B cell (primary cell): ENCODE results near the gene TGFBRAP1. TPM values are rescaled to one million over a fixed set of nuclear protein-coding genes. Genes with fewer than 3 reads are reported as not detected.

Experiments
- ATAC-seq: fragments of 200-7000 bp; cut with Tn5 transposase; one replicate; pipeline ENCODE4 v1.10.0; 2021; ENCODE audit warnings: low read depth, mild to moderate bottlenecking, moderate number of reproducible peaks, moderate library complexity
- CTCF ChIA-PET: fragments of 350-600 bp; sonication (Branson Sonifier 250); formaldehyde crosslinking; loops from one replicate; lab custom pipeline; 2021; ENCODE audit warnings: antibody characterized with exemption, inconsistent platforms; lab: Charles Lee
- POLR2A ChIA-PET: fragments of 350-600 bp; sonication (Branson Sonifier 250); formaldehyde crosslinking; loops from one replicate; lab custom pipeline; 2021; ENCODE audit warnings: antibody characterized with exemption; lab: Charles Lee
- DNase-seq: peaks from one replicate; pipeline ENCODE4 v3.0.0; 2013
- H2AFZ ChIP-seq: 2 replicates; pipeline ENCODE4 v1.6.1; 2012; ENCODE audit warnings: mild to moderate bottlenecking, low read depth, low read length; ENCODE audit not compliant: insufficient read depth, poor library complexity, severe bottlenecking
- H3K27ac ChIP-seq, 2 donors: 1 replicate in 1 of 2; 2 replicates in 1 of 2; pipeline ENCODE4 v1.5.1; 2012 to 2013; ENCODE audit warnings: low read length in 2 of 2, mild to moderate bottlenecking in 2 of 2, moderate library complexity in 1 of 2
- H3K27me3 ChIP-seq, 4 experiments: fragments of 200-600 bp in 1 of 4; sonication (generic) in 1 of 4; replicated peaks in 1 of 4; 1 replicate in 2 of 4; 2 replicates in 2 of 4; pipeline versions ENCODE4 v1.6.1 to v1.7.0; 2013 to 2016; ENCODE audit warnings: low read length in 3 of 4, mild to moderate bottlenecking in 2 of 4, mixed read lengths in 1 of 4, moderate library complexity in 1 of 4; ENCODE audit not compliant: insufficient read depth in 4 of 4, control insufficient read depth in 3 of 4; ENCODE audit errors: control extremely low read depth in 1 of 4
- H3K36me3 ChIP-seq, 2 experiments: replicated peaks in 1 of 2; 1 replicate in 1 of 2; 2 replicates in 1 of 2; pipeline versions ENCODE4 v1.6.1 to v1.7.1; 2013; ENCODE audit warnings: low read length in 1 of 2; ENCODE audit not compliant: insufficient read depth in 2 of 2, control insufficient read depth in 1 of 2; ENCODE audit errors: control extremely low read depth in 1 of 2, extremely low read depth in 1 of 2
- H3K4me1 ChIP-seq, 2 donors: fragments of 200-600 bp in 1 of 2; sonication (generic) in 1 of 2; 1 replicate in 1 of 2; 2 replicates in 1 of 2; pipeline versions ENCODE4 v1.5.1 to v1.6.1; 2013 to 2017; ENCODE audit warnings: low read length in 2 of 2; ENCODE audit not compliant: control insufficient read depth in 2 of 2, insufficient read depth in 2 of 2
- H3K4me2 ChIP-seq: replicated peaks from 2 replicates; pipeline ENCODE3; 2012; ENCODE audit warnings: mild to moderate bottlenecking, low read depth, low read length; ENCODE audit not compliant: poor library complexity, severe bottlenecking
- H3K4me3 ChIP-seq, 5 experiments: fragments of 200-600 bp in 1 of 5; sonication (generic) in 1 of 5; 1 replicate in 3 of 5; 2 replicates in 2 of 5; pipeline versions ENCODE4 v1.5.1 to v1.7.0; 2011 to 2016; ENCODE audit warnings: low read length in 4 of 5, mild to moderate bottlenecking in 4 of 5, low read depth in 2 of 5, control low read depth in 1 of 5, moderate library complexity in 1 of 5; ENCODE audit not compliant: insufficient read depth in 1 of 5; ENCODE audit errors: control extremely low read depth in 1 of 5, extremely low read depth in 1 of 5
- H3K79me2 ChIP-seq: fragments of 200-600 bp; sonication (generic); one replicate; pipeline ENCODE4 v1.6.0; 2016; ENCODE audit warnings: low read length; ENCODE audit not compliant: control insufficient read depth, insufficient read depth
- H3K9ac ChIP-seq: fragments of 200-600 bp; sonication (generic); 2 replicates; pipeline ENCODE4 v1.6.1; 2017; ENCODE audit warnings: mild to moderate bottlenecking, low read length, moderate library complexity
- H3K9me3 ChIP-seq, 3 donors: one replicate each; pipeline versions ENCODE4 v1.6.1 to v1.7.1; 2013; ENCODE audit warnings: low read length in 2 of 3; ENCODE audit not compliant: control insufficient read depth in 2 of 3, insufficient read depth in 1 of 3; ENCODE audit errors: control extremely low read depth in 1 of 3
- H4K20me1 ChIP-seq: 2 replicates; pipeline ENCODE4 v1.6.0; 2012; ENCODE audit warnings: mild to moderate bottlenecking, low read length; ENCODE audit not compliant: insufficient read depth, control insufficient read depth, poor library complexity, severe bottlenecking
- H3K27ac Mint-ChIP-seq: one replicate; pipeline ENCODE4 v1.8.0; 2021; ENCODE audit warnings: mixed read lengths
- H3K27me3 Mint-ChIP-seq: one replicate; pipeline ENCODE4 v1.8.0; 2021; ENCODE audit warnings: mixed read lengths
- H3K4me1 Mint-ChIP-seq: one replicate; pipeline ENCODE4 v1.8.0; 2021; ENCODE audit warnings: mixed read lengths
- H3K4me3 Mint-ChIP-seq: one replicate; pipeline ENCODE4 v1.8.0; 2021; ENCODE audit warnings: mixed read lengths
- H3K9me3 Mint-ChIP-seq: one replicate; pipeline ENCODE4 v1.8.0; 2022; ENCODE audit warnings: mixed read lengths; ENCODE audit not compliant: insufficient read depth
- CTCF ChIP-seq: fragments of 200-600 bp; IDR thresholded peaks from one replicate; pipeline ENCODE4 v1.8.0; 2022; ENCODE audit warnings: antibody characterized with exemption, mild to moderate bottlenecking
- EZH2 ChIP-seq: IDR thresholded peaks from 2 replicates; pipeline ENCODE4 v1.6.1; 2012; ENCODE audit warnings: borderline replicate concordance, low read depth, mild to moderate bottlenecking, moderate library complexity, low read length; ENCODE audit not compliant: insufficient read depth, poor library complexity, severe bottlenecking
- WGBS: methylation state at CpG from one replicate; pipeline ENCODE4 v1.1.5; 2013; ENCODE audit warnings: missing lambda C conversion rate; ENCODE audit not compliant: insufficient coverage; 5-methylcytosine and 5-hydroxymethylcytosine counted together
- intact Hi-C: fragments of 100-400 bp; cut with micrococcal nuclease; formaldehyde crosslinking; loops from one replicate; pipeline ENCODE4 v1.10.0; 2022
- polyA plus RNA-seq: library from polyadenylated mRNA; depleted of rRNA; stranded (reverse); fragments of >200 nt; gene quantifications from 2 replicates; pipeline ENCODE4 v1.2.3, GENCODE V29; 2012
- total RNA-seq, 2 donors: library from RNA; stranded (reverse); fragments of 120-200 nt in 1 of 2; gene quantifications; 1 replicate in 1 of 2; 2 replicates in 1 of 2; pipeline versions ENCODE4 v1.2.3 to v1.2.4, GENCODE V29; 2013 to 2022

TGFBRAP1 gene
- total and polyA plus RNA-seq, 2 donors (not counting 1 experiment from before 2014, with no cell fraction given): 9.3 to 21.7 TPM

- H3K36me3 ChIP-seq: peaks cover 5 to 33% of the 10 kb centered on the region in 2 experiments
- H3K4me3 Mint-ChIP-seq: no peak overlapping the region
Observed at GRCh38 chr2:105357122-105357521, 27.6 kb upstream of the TGFBRAP1 start.

More at GRCh38 chr2:105357122-105357521, 27.6 kb upstream of the TGFBRAP1 start:
- Histone ChIP-seq H3K27me3 (no peaks in the 10 kb centered on the region), H3K9ac (no peak overlapping the region), H3K4me1 (no peaks in the 10 kb centered on the region), H3K9me3 (peaks cover 3 to 18% (median 11%) of the 10 kb centered on the region in 3 donors), H3K4me3 (no peak overlapping the region), H3K79me2 (no peaks in the 10 kb centered on the region), H4K20me1 (no peaks in the 10 kb centered on the region), H3K27ac (no peak overlapping the region), H3K4me2 (no peak overlapping the region), H2AFZ (no peak overlapping the region)
- intact Hi-C loops: no loop called here
- TF ChIP-seq CTCF: no peak
- TF ChIP-seq EZH2: no peak
- WGBS: no CpG with 5 or more reads among the region's 1 CpG
- CTCF ChIA-PET: no interaction called here
- peaks cover 13% of the 10 kb centered on the region for H3K9me3 Mint-ChIP-seq
- H3K4me1 Mint-ChIP-seq: no peaks in the 10 kb centered on the region
- no peaks in the 10 kb centered on the region for H3K27me3 Mint-ChIP-seq
- no peak for ATAC-seq
- POLR2A ChIA-PET: no interaction called here
- DNase-seq: no peak
- H3K27ac Mint-ChIP-seq: no peak overlapping the region
